HepG2 (cell line): ENCODE measurements around the gene TPPP2. TPM values are rescaled to one million over a fixed set of nuclear protein-coding genes. Genes with fewer than 3 reads are reported as not detected.

Experiments used
- ATAC-seq: fragments of 200-7000 bp; cut with Tn5 transposase; 3 replicates; pipeline ENCODE4 v1.9.1; 2020; ENCODE audit warnings: mild to moderate bottlenecking, moderate library complexity
- BruUV-seq: library from RNA; stranded (reverse); fragments of 400-500 nt; replicated peaks from 2 replicates; lab custom pipeline; 2021; lab: Mats Ljungman, UMichigan
- CTCF ChIA-PET: fragments of 300-600 bp; formaldehyde crosslinking; extraction: SDS; loops from one replicate; lab custom pipeline; 2021; ENCODE audit warnings: low total read pairs, inconsistent platforms, low intra/inter-chr PET ratio; lab: Yijun Ruan, JAX
- POLR2A ChIA-PET: fragments of 350-600 bp; sonication (Branson Sonifier 250); formaldehyde crosslinking; loops from one replicate; lab custom pipeline; 2020; ENCODE audit warnings: antibody characterized with exemption, inconsistent platforms; lab: Yijun Ruan, JAX
- DNase-seq: peaks from one replicate; pipeline ENCODE4 v3.0.0-alpha.2; 2015; ENCODE audit warnings: low spot score
- FAIRE-seq: peaks from 3 replicates; lab custom pipeline; 2011; peaks lifted over from hg19 to GRCh38; lab: Jason Lieb, UNC
- H2AFZ ChIP-seq: one replicate; pipeline ENCODE4 v1.6.1; 2011; ENCODE audit warnings: low read length, inconsistent platforms
- H3K27ac ChIP-seq: fragments of 300-600 bp; 3 replicates; pipeline ENCODE4 v1.8.0; 2011; ENCODE audit warnings: mixed run types, mild to moderate bottlenecking, mixed read lengths, low read length, inconsistent platforms; ENCODE audit not compliant: insufficient read depth; ENCODE audit errors: extremely low read length
- H3K27me3 ChIP-seq, 2 experiments: fragments of 200-600 bp in 1 of 2; 2 replicates in 1 of 2; 3 replicates in 1 of 2; pipeline versions ENCODE4 v1.6.0 to v1.8.0; 2011; ENCODE audit warnings: low read length in 2 of 2, mild to moderate bottlenecking in 2 of 2, moderate library complexity in 2 of 2, inconsistent platforms in 1 of 2; ENCODE audit not compliant: insufficient read depth in 2 of 2, control insufficient read depth in 1 of 2
- H3K36me3 ChIP-seq, 2 experiments: fragments of 200-600 bp in 1 of 2; replicated peaks in 1 of 2; 2 replicates in 1 of 2; 3 replicates in 1 of 2; pipeline versions ENCODE4 v1.5.1 to v1.8.0; 2011; ENCODE audit warnings: low read length in 2 of 2, inconsistent platforms in 1 of 2; ENCODE audit not compliant: insufficient read depth in 2 of 2, control insufficient read depth in 1 of 2
- H3K4me1 ChIP-seq: 2 replicates; pipeline ENCODE4 v1.5.1; 2012; ENCODE audit warnings: low read length, inconsistent platforms; ENCODE audit not compliant: insufficient read depth
- H3K4me2 ChIP-seq: 2 replicates; pipeline ENCODE4 v1.6.0; 2011; ENCODE audit warnings: low read depth, low read length, inconsistent platforms
- H3K4me3 ChIP-seq, 3 experiments: fragments of 200-600 bp in 1 of 3; sonication (generic), shearing (Covaris generic) in 1 of 3; replicated peaks in 1 of 3; 2 replicates each; pipeline ENCODE4 v1.5.1; 2011 to 2016; ENCODE audit warnings: low read length in 3 of 3, inconsistent platforms in 2 of 3, low read depth in 2 of 3, mild to moderate bottlenecking in 2 of 3, control low read depth in 1 of 3, mixed read lengths in 1 of 3; ENCODE audit not compliant: insufficient read depth in 1 of 3
- H3K79me2 ChIP-seq: one replicate; pipeline ENCODE4 v1.6.1; 2011; ENCODE audit warnings: low read length, inconsistent platforms; ENCODE audit not compliant: insufficient read depth
- H3K9ac ChIP-seq: 2 replicates; pipeline ENCODE4 v1.6.0; 2011; ENCODE audit warnings: mild to moderate bottlenecking, low read depth, low read length, inconsistent platforms; ENCODE audit not compliant: insufficient read depth
- H3K9me3 ChIP-seq: 2 replicates; pipeline ENCODE4 v1.5.1; 2012; ENCODE audit warnings: mild to moderate bottlenecking, low read length
- H4K20me1 ChIP-seq: 2 replicates; pipeline ENCODE4 v1.6.0; 2011; ENCODE audit warnings: inconsistent platforms, mild to moderate bottlenecking, low read length, moderate library complexity; ENCODE audit not compliant: insufficient read depth
- AGO2 ChIP-seq: fragments of 200-400 bp; formaldehyde crosslinking; optimal IDR thresholded peaks from 2 replicates; pipeline ENCODE3; 2017; ENCODE audit warnings: mild to moderate bottlenecking, low read depth, low read length, moderate library complexity
- HHEX ChIP-seq: IDR thresholded peaks from 2 replicates; pipeline ENCODE4 v1.6.1; 2016; ENCODE audit warnings: control low read depth
- HMGXB4 ChIP-seq, 2 experiments: sonication (generic) in 1 of 2; formaldehyde crosslinking in 1 of 2; IDR thresholded peaks; 2 replicates each; pipeline versions ENCODE4 v1.4.0 to v1.6.1; 2018 to 2020; ENCODE audit warnings: missing genetic modification reagents in 2 of 2, borderline replicate concordance in 1 of 2, low read depth in 1 of 2, mild to moderate bottlenecking in 1 of 2, missing biosample characterization in 1 of 2
- JUND ChIP-seq: sonication (generic); formaldehyde crosslinking; IDR thresholded peaks from 2 replicates; pipeline ENCODE4 v1.8.0; 2022; ENCODE audit warnings: mild to moderate bottlenecking, missing genetic modification reagents
- MTF2 ChIP-seq: sonication (generic); formaldehyde crosslinking; IDR thresholded peaks from 2 replicates; pipeline ENCODE4 v1.5.0; 2020; ENCODE audit warnings: missing genetic modification reagents, borderline replicate concordance
- SALL2 ChIP-seq: sonication (generic); formaldehyde crosslinking; IDR thresholded peaks from 2 replicates; pipeline ENCODE4 v1.8.1; 2023; ENCODE audit warnings: mild to moderate bottlenecking, missing genetic modification reagents, inconsistent platforms
- ZBTB14 ChIP-seq: sonication (generic); formaldehyde crosslinking; IDR thresholded peaks from 2 replicates; pipeline ENCODE4 v1.4.0; 2020; ENCODE audit warnings: missing genetic modification reagents
- ZMYM3 ChIP-seq: sonication (generic); formaldehyde crosslinking; IDR thresholded peaks from 2 replicates; pipeline ENCODE4 v1.5.1; 2020; ENCODE audit warnings: mild to moderate bottlenecking, missing genetic modification reagents
- ZNF670 ChIP-seq: sonication (generic); formaldehyde crosslinking; IDR thresholded peaks from 2 replicates; pipeline ENCODE4 v1.8.0; 2022; ENCODE audit warnings: mild to moderate bottlenecking, missing genetic modification reagents, borderline replicate concordance
- ZNF7 ChIP-seq: IDR thresholded peaks from 2 replicates; pipeline ENCODE4 v1.6.1; 2016; ENCODE audit warnings: missing biosample characterization, missing genetic modification reagents
- ZNF709 ChIP-seq: sonication (generic); formaldehyde crosslinking; IDR thresholded peaks from 2 replicates; pipeline ENCODE4 v1.5.0; 2020; ENCODE audit warnings: mild to moderate bottlenecking, missing genetic modification reagents
- ZNF761 ChIP-seq: sonication (generic); formaldehyde crosslinking; conservative IDR thresholded peaks from 2 replicates; pipeline ENCODE4 v1.4.0; 2020; ENCODE audit warnings: mild to moderate bottlenecking, missing genetic modification reagents
- ZNF768 ChIP-seq: sonication (generic); formaldehyde crosslinking; IDR thresholded peaks from 2 replicates; pipeline ENCODE4 v1.4.0; 2020; ENCODE audit warnings: missing genetic modification reagents
- ZNF773 ChIP-seq: sonication (generic); formaldehyde crosslinking; IDR thresholded peaks from 2 replicates; pipeline ENCODE4 v1.4.0; 2020; ENCODE audit warnings: missing genetic modification reagents, borderline replicate concordance
- WGBS: methylation state at CpG from one replicate; pipeline ENCODE4 v1.1.6; 2017; ENCODE audit warnings: low lambda C conversion rate; 5-methylcytosine and 5-hydroxymethylcytosine counted together
- in situ Hi-C: cut with HindIII; loops from 2 replicates; pipeline ENCODE4 v1.10.0; 2017; ENCODE audit warnings: low pct_unique_long_range_greater_than_20kb; ENCODE audit not compliant: extremely low pct_ligation_motif_present
- intact Hi-C: fragments of 100-400 bp; cut with micrococcal nuclease; formaldehyde crosslinking; loops from one replicate; pipeline ENCODE4 v1.10.0; 2022; ENCODE audit not compliant: unreplicated experiment
- polyA plus RNA-seq, 8 experiments: library from polyadenylated mRNA; depleted of rRNA in 3 of 8; stranded (reverse) in 7 of 8; unstranded in 1 of 8; fragments of >200 nt; fragmentation: Illumina TruSeq in 4 of 8; extraction: Trizol in 4 of 8; gene quantifications; 2 replicates each; pipeline versions ENCODE4 v1.2.1 to v1.2.3, GENCODE V29; 2011 to 2016; ENCODE audit warnings: low read depth in 4 of 8, missing spikeins in 1 of 8, mixed read lengths in 1 of 8; ENCODE audit not compliant: insufficient read depth in 1 of 8
- total RNA-seq, 5 experiments: library from RNA; depleted of rRNA; stranded (reverse); fragments of >200 nt; fragmentation: Illumina TruSeq; extraction: Trizol; gene quantifications; 2 replicates each; pipeline ENCODE4 v1.2.3, GENCODE V29; 2016; ENCODE audit warnings: low read depth in 1 of 5
- TF ChIP-seq, protein P1 (sequence below): sonication (generic); formaldehyde crosslinking; IDR thresholded peaks from 2 replicates; pipeline ENCODE4 v1.5.0; 2020; ENCODE audit warnings: missing genetic modification reagents

TPPP2 gene
- total and polyA plus RNA-seq, 2 of the 13 experiments (the other 11 are each of a cell fraction or from before 2014, with no cell fraction given): 0.58 to 4.2 TPM

DNA sequence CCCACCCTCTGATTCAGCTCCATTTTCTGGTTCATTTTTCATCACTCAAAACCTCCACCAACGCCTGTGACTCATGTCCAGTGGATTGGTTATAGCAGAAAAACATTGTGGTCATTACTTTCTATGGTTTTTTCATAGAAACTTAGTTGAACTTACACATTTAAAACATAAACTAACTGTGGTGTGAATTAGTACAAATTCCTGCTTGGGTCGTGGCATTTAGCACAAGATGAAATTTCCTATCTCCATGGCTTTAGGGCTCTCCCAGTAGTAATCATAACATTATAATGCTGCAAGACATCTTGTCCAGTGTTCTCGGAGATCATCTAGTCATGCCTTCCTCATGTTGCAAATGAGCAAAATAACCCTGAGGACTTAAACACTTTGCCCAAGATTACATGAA is 19.3 kb downstream of the TPPP2 start:
- DNase-seq (no peak), FAIRE-seq (no peak), ATAC-seq (no peak)
- POLR2A ChIA-PET: interaction anchor here (1.2 to 4.9 kb wide), 7 partner anchors 10 to 35 kb away, joined by 3 to 26 read pairs (median 9); partner anchors contain the start of gene ARHGEF40
- peak overlapping the region; percentile 33 for H3K27ac ChIP-seq
- no peak overlapping the region for H3K4me3 ChIP-seq
- intact Hi-C loops (no loop called here), in situ Hi-C loops (no loop called here)
- H3K79me2 ChIP-seq: no peaks in the 10 kb centered on the region
- H3K9me3 ChIP-seq: no peaks in the 10 kb centered on the region
- H3K4me2 ChIP-seq: no peak overlapping the region
- peaks cover 83% of the 10 kb centered on the region for H3K4me1 ChIP-seq
- H3K36me3 ChIP-seq: no peaks in the 10 kb centered on the region
- no peak overlapping the region for H2AFZ ChIP-seq
- no peaks in the 10 kb centered on the region for H3K27me3 ChIP-seq
- BruUV-seq: no TSS peak
- TF ChIP-seq ZBTB14: no peak
- 0 out of 2 replicates have a peak, but pooled peaks have one; percentile 31 for TF ChIP-seq ZNF761 (CRISPR knock-in tag)
- no peak for TF ChIP-seq HHEX (CRISPR knock-in tag)
- no peak for TF ChIP-seq ZNF768
- TF ChIP-seq, all 625 proteins: peak for 1
- Histone ChIP-seq H3K9ac (no peak overlapping the region), H4K20me1 (no peaks in the 10 kb centered on the region)
- CTCF ChIA-PET: no interaction called here
- 64% methylated on average over 3 of the region's 3 CpGs for WGBS

DNA sequence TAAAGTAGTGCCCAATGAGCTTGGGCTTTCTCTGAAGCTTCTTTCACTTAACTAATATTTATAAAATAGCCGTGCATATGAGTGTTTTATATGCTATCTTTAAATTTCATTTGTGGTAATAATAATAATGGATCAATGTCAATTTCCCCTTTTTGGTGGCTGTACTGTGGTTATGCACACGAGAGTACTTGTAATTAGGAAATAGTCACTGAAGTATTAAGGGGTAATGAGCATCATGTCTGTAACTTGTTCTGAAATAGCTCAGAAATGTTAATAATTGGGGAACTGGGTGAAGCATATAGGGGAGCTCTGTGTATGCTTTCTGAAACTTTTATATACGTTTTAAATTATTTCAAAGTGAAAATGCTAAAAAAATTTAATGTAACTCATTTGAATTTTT is 20.6 kb downstream of the TPPP2 start:
- in situ Hi-C loops (no loop called here), intact Hi-C loops (no loop called here)
- WGBS: 94% methylated on average over 3 of the region's 3 CpGs
- Histone ChIP-seq H3K27ac (no peak overlapping the region), H2AFZ (no peak overlapping the region), H3K4me1 (peaks cover 84% of the 10 kb centered on the region), H3K36me3 (no peaks in the 10 kb centered on the region), H3K79me2 (no peaks in the 10 kb centered on the region), H3K4me2 (no peak overlapping the region), H4K20me1 (no peaks in the 10 kb centered on the region), H3K27me3 (no peaks in the 10 kb centered on the region), H3K9ac (no peak overlapping the region), H3K9me3 (no peaks in the 10 kb centered on the region), H3K4me3 (no peak overlapping the region)
- no TSS peak for BruUV-seq
- DNase-seq (no peak), FAIRE-seq (no peak), ATAC-seq (no peak)
- ChIA-PET CTCF (no interaction called here), POLR2A (interaction anchor here (1.0 to 4.9 kb wide), 2 partner anchors 11 to 18 kb away, joined by 4 to 26 read pairs; no protein-coding TSS in a partner anchor)
- TF ChIP-seq, protein P1, sequence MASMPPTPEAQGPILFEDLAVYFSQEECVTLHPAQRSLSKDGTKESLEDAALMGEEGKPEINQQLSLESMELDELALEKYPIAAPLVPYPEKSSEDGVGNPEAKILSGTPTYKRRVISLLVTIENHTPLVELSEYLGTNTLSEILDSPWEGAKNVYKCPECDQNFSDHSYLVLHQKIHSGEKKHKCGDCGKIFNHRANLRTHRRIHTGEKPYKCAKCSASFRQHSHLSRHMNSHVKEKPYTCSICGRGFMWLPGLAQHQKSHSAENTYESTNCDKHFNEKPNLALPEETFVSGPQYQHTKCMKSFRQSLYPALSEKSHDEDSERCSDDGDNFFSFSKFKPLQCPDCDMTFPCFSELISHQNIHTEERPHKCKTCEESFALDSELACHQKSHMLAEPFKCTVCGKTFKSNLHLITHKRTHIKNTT (CRISPR knock-in tag): no peak
- TF ChIP-seq ZMYM3 (CRISPR knock-in tag) (no peak), SALL2 (no peak), JUND (CRISPR knock-in tag) (no peak), HMGXB4 (CRISPR knock-in tag; IDR thresholded peaks at IDR 0.05; ENCODE audit: borderline replicate concordance in 1 of 2, low read depth in 1 of 2) (no peak), ZNF709 (CRISPR knock-in tag) (no peak), ZNF7 (CRISPR knock-in tag) (no peak), MTF2 (CRISPR knock-in tag) (no peak), AGO2 (no peak), ZNF773 (CRISPR knock-in tag) (no peak), ZNF670 (CRISPR knock-in tag) (no peak)
